Measurements from ENCODE around the gene TTC21A. TPM values are rescaled to one million over a fixed set of nuclear protein-coding genes. Genes with fewer than 3 reads are reported as not detected.

Gene TTC21A
- total and polyA plus RNA-seq, 10 of the 15 experiments (the other 5 are each of a cell fraction or from before 2014, with no cell fraction given): 0.62 to 3.2 (median 1.2) TPM

- TF ChIP-seq CTCF (IDR thresholded peaks at IDR 0.05 in 2 of 3, conservative IDR thresholded peaks at IDR 0.05 in 1 of 3; ENCODE audit: control insufficient read depth in 2 of 3, extremely low read depth in 1 of 3, insufficient read depth in 1 of 3, low read depth in 3 of 3, low read length in 3 of 3) (no peak), MXI1 (IDR thresholded peaks at IDR 0.05; ENCODE audit: low read depth, low read length) (no peak), SMARCA5 (IDR thresholded peaks at IDR 0.05) (no peak), FOXK2 (IDR thresholded peaks at IDR 0.05) (no peak), LARP7 (IDR thresholded peaks at IDR 0.05) (no peak), ATF2 (IDR thresholded peaks at IDR 0.05; ENCODE audit: low read length) (no peak), ZNF217 (IDR thresholded peaks at IDR 0.05) (no peak), MTA2 (IDR thresholded peaks at IDR 0.05; ENCODE audit: low read depth) (no peak)
These were observed 8.4 kb downstream of the TTC21A start (continued) for GRCh38 chr3:39115870-39116269.

- Histone ChIP-seq H3K4me2 (ENCODE audit: control insufficient read depth, insufficient read depth) (no peak overlapping the region), H3K79me2 (ENCODE audit: control insufficient read depth, insufficient read depth, low read length) (no peaks in the 10 kb centered on the region), H3K4me1 (ENCODE audit: control insufficient read depth, insufficient read depth, low read length) (peaks cover 16% of the 10 kb centered on the region), H4K20me1 (ENCODE audit: control insufficient read depth, insufficient read depth) (no peaks in the 10 kb centered on the region), H3K9me3 (replicated peaks; ENCODE audit: control insufficient read depth, insufficient read depth, low read length) (no peaks in the 10 kb centered on the region), H3K9ac (ENCODE audit: control insufficient read depth, insufficient read depth, low read length) (no peak overlapping the region), H3K4me3 (no peak overlapping the region), H2AFZ (ENCODE audit: control insufficient read depth, low read depth, low read length) (no peak overlapping the region), H3K27ac (ENCODE audit: control insufficient read depth, insufficient read depth) (no peak overlapping the region), H3K27me3 (replicated peaks in 1 of 2; ENCODE audit: control insufficient read depth in 2 of 2, insufficient read depth in 2 of 2, low read length in 1 of 2) (no peaks in the 10 kb centered on the region), H3K36me3 (ENCODE audit: control insufficient read depth in 2 of 2, insufficient read depth in 2 of 2, low read length in 1 of 2) (no peaks in the 10 kb centered on the region)
- FAIRE-seq (peak; percentile 13), DNase-seq (ENCODE audit: low read depth, low spot score) (no peak), ATAC-seq (peak; percentile 61)
- WGBS (ENCODE audit: insufficient coverage, insufficient replicate concordance, low lambda C conversion rate, missing lambda C conversion rate): 56% methylated on average over 3 of the region's 3 CpGs
- TF ChIP-seq ZBTB11 (CRISPR knock-in tag; IDR thresholded peaks at IDR 0.05): no peak
- no peak for TF ChIP-seq PAX5 (IDR thresholded peaks at IDR 0.05; ENCODE audit: borderline replicate concordance, low read depth, low read length)
- TF ChIP-seq SPI1 (IDR thresholded peaks at IDR 0.05; ENCODE audit: borderline replicate concordance, insufficient read depth, low read depth, low read length): peak; percentile 14; the same call in 1 of the 2 replicates
- CTCF ChIA-PET: interaction anchor here (1.0 to 1.6 kb wide), 3 partner anchors 9 to 170 kb away, joined by 3 to 9 read pairs (median 5); no protein-coding TSS in a partner anchor
- intact Hi-C loops (cut with micrococcal nuclease; ENCODE audit: unreplicated experiment) (no loop called here), in situ Hi-C loops (cut with MboI) (no loop called here)
- RAD21 ChIA-PET (ENCODE audit: unreplicated experiment): no interaction called here
- BruUV-seq (replicated peaks): no TSS peak
- SMC1A ChIA-PET (ENCODE audit: uncharacterized antibody, unreplicated experiment): interaction anchor here (1.1 to 2.5 kb wide), 3 partner anchors 9 to 66 kb away, joined by 3 to 11 read pairs (median 5); no protein-coding TSS in a partner anchor
- POLR2A ChIA-PET: interaction anchor here (0.8 kb wide), 1 partner anchor 28 kb away, joined by 3 read pairs; no protein-coding TSS in a partner anchor
These were observed 10.6 kb downstream of the TTC21A start for GRCh38 chr3:39118079-39118478.
